ENCODE measurements around the gene DEPDC1B.

Gene DEPDC1B

DNA sequence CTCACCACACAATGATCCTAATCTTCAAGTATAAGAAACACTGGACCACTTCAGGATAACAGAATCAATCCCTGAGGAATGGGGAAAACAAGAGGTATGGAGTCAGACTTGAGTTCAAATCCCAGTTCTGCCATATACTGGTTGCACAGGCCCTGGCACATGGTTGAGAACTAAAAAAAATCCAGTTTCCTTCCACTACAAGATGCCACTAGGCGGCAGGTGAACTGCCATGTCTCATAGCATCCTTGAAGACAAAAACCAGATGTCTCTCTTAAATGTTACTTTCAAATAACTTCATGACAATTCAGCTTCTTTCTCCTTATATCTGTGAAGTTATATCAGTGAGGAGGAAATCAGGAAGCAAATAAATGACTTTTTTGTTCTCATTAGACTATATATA lies 11.0 kb downstream of the DEPDC1B start:
- peaks cover 3% of the 10 kb centered on the region; the same call in 1 of the 2 replicates for H3K36me3 ChIP-seq (ENCODE audit: insufficient read depth)

DNA sequence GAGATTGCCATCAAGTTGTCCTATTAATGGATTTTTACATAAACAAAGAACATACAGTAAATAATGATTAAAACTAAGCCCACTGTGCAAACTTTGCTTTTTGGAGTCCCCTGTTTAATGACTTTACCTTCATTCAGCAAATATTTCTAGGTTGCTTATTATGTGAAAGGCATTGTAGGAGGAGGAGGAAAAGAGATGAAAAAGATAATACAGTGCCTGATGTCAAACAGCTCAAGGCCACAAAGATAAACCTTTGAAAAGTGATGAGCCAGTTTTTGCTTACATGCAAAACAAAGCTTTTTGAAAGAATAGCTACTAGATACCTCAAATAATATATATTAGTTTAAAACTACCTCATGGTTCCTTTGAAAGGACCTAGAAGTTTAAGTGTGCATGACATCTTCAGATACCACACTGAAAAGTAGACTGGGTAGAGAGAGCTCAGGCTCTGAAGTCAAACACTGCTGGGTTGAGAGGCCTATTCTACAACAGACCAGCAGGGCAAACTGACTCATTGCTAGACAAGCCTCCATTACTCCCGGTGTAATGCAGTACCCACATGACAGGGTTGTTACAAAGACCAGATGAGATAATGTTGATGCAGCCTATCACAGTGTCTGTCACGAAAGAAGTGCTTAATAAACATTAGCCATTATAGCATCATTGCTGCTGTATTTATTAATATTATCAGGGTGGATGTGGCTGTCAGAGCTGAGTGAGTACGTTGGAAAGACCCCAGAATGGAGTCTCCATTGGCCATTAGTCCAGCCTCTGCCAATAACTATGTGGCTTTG lies 11.8 kb downstream of the DEPDC1B start:
- TF ChIP-seq, protein P1, sequence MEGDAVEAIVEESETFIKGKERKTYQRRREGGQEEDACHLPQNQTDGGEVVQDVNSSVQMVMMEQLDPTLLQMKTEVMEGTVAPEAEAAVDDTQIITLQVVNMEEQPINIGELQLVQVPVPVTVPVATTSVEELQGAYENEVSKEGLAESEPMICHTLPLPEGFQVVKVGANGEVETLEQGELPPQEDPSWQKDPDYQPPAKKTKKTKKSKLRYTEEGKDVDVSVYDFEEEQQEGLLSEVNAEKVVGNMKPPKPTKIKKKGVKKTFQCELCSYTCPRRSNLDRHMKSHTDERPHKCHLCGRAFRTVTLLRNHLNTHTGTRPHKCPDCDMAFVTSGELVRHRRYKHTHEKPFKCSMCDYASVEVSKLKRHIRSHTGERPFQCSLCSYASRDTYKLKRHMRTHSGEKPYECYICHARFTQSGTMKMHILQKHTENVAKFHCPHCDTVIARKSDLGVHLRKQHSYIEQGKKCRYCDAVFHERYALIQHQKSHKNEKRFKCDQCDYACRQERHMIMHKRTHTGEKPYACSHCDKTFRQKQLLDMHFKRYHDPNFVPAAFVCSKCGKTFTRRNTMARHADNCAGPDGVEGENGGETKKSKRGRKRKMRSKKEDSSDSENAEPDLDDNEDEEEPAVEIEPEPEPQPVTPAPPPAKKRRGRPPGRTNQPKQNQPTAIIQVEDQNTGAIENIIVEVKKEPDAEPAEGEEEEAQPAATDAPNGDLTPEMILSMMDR (conservative IDR thresholded peaks at IDR 0.05; ENCODE audit: low read depth, low read length), result peak; percentile 51; the same call in 1 of the 2 replicates
- no peaks in the 10 kb centered on the region for H3K27me3 ChIP-seq (ENCODE audit: insufficient read depth, low read depth)
- H2AFZ ChIP-seq (ENCODE audit: low read depth), result no peak overlapping the region
- H3K27ac ChIP-seq, result no peak overlapping the region
- H3K4me2 ChIP-seq, result no peak overlapping the region
- H3K4me1 ChIP-seq (ENCODE audit: low read depth, poor library complexity, severe bottlenecking), result peaks cover 4% of the 10 kb centered on the region
- no peaks in the 10 kb centered on the region for H4K20me1 ChIP-seq (ENCODE audit: insufficient read depth)
- H3K9ac ChIP-seq, result no peak overlapping the region
- H3K4me3 ChIP-seq (IDR thresholded peaks at IDR 0.05; ENCODE audit: insufficient read depth, low read depth, low read length), result no peak overlapping the region
- peaks cover 3% of the 10 kb centered on the region; the same call in 1 of the 2 replicates for H3K36me3 ChIP-seq (ENCODE audit: insufficient read depth)
- H3K79me2 ChIP-seq (ENCODE audit: insufficient read depth, low read depth), result peaks cover 48% of the 10 kb centered on the region; the same call in 1 of the 2 replicates

More for the DNA sequence above, 11.0 kb downstream of the DEPDC1B start:
- Histone ChIP-seq H3K9ac (no peak overlapping the region), H3K27ac (no peak overlapping the region), H4K20me1 (ENCODE audit: insufficient read depth) (no peaks in the 10 kb centered on the region), H3K27me3 (ENCODE audit: insufficient read depth, low read depth) (no peaks in the 10 kb centered on the region), H3K4me2 (no peak overlapping the region), H3K79me2 (ENCODE audit: insufficient read depth, low read depth) (peaks cover 50% of the 10 kb centered on the region; the same call in 1 of the 2 replicates), H3K4me1 (ENCODE audit: low read depth, poor library complexity, severe bottlenecking) (peaks cover 4% of the 10 kb centered on the region), H3K4me3 (IDR thresholded peaks at IDR 0.05; ENCODE audit: insufficient read depth, low read depth, low read length) (no peak overlapping the region), H2AFZ (ENCODE audit: low read depth) (no peak overlapping the region)
- TF ChIP-seq, protein P1 (conservative IDR thresholded peaks at IDR 0.05; ENCODE audit: low read depth, low read length), result no peak

DNA sequence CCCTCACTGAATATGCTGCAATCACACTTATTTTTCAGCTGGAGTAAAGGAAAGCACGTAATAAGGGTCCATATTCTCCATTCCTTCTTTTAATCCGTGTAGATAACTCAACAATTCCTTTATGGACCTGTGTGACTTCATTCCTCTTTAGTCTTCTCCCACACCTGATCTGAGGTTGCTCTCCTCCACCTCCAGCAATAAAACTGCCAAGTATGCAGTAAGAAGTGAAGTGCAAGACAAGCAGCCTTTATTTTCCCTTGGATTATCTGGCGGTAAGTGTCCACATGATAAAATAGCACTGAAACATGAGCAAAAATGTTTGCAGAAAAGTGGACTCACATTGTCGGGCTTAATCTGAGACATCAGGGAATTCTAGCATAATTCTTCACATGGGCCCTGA lies 13.8 kb downstream of the DEPDC1B start:
- Histone ChIP-seq H3K27me3 (ENCODE audit: insufficient read depth, low read depth) (no peaks in the 10 kb centered on the region), H3K4me2 (no peak overlapping the region), H3K4me3 (IDR thresholded peaks at IDR 0.05; ENCODE audit: insufficient read depth, low read depth, low read length) (no peak overlapping the region), H3K27ac (no peak overlapping the region), H4K20me1 (ENCODE audit: insufficient read depth) (no peaks in the 10 kb centered on the region), H3K79me2 (ENCODE audit: insufficient read depth, low read depth) (peaks cover 36% of the 10 kb centered on the region; the same call in 1 of the 2 replicates), H3K9ac (no peak overlapping the region), H3K4me1 (ENCODE audit: low read depth, poor library complexity, severe bottlenecking) (peaks cover 4% of the 10 kb centered on the region), H2AFZ (ENCODE audit: low read depth) (no peak overlapping the region), H3K36me3 (ENCODE audit: insufficient read depth) (peaks cover 3% of the 10 kb centered on the region; the same call in 1 of the 2 replicates)
- TF ChIP-seq, protein P1 (conservative IDR thresholded peaks at IDR 0.05; ENCODE audit: low read depth, low read length), result no peak

DNA sequence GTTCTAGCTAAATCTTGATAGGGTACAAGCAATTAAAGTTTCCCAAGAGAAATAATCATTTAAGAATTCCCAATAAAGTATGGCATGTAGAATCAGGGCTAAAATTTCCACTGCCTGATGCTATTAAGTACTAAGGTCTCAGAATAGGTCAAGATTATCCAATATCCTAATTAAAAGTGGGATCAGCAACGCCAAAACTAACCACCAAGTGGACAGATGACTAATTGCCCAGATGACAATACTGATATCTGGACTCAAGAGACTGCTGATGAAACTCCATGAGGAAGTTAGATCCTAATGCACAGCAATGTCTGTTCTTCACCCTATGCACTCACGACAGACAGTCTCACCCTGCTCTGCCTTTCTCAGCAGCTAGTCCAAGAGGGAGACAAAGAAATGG lies 14.3 kb downstream of the DEPDC1B start:
- H2AFZ ChIP-seq (ENCODE audit: low read depth), result no peak overlapping the region
- no peak overlapping the region for H3K4me2 ChIP-seq
- H3K79me2 ChIP-seq (ENCODE audit: insufficient read depth, low read depth), result peaks cover 34% of the 10 kb centered on the region; the same call in 1 of the 2 replicates
- H3K27ac ChIP-seq, result no peak overlapping the region
- TF ChIP-seq, protein P1 (conservative IDR thresholded peaks at IDR 0.05; ENCODE audit: low read depth, low read length), result no peak
- H3K4me1 ChIP-seq (ENCODE audit: low read depth, poor library complexity, severe bottlenecking), result peaks cover 4% of the 10 kb centered on the region
- no peaks in the 10 kb centered on the region for H4K20me1 ChIP-seq (ENCODE audit: insufficient read depth)
- H3K27me3 ChIP-seq (ENCODE audit: insufficient read depth, low read depth), result no peaks in the 10 kb centered on the region
- H3K36me3 ChIP-seq (ENCODE audit: insufficient read depth), result peaks cover 3% of the 10 kb centered on the region; the same call in 1 of the 2 replicates
- H3K9ac ChIP-seq, result no peak overlapping the region
- no peak overlapping the region for H3K4me3 ChIP-seq (IDR thresholded peaks at IDR 0.05; ENCODE audit: insufficient read depth, low read depth, low read length)

All from KMS-11 (cell line).